HUES6 (cell line): ENCODE measurements around the gene DNAJC16.

Experiments used
- H3K27ac ChIP-seq: 2 replicates; pipeline ENCODE4 v1.7.0; 2013; ENCODE audit warnings: low read depth, mild to moderate bottlenecking, low read length, inconsistent platforms
- H3K27me3 ChIP-seq: 2 replicates; pipeline ENCODE4 v1.6.1; 2013; ENCODE audit warnings: low read length; ENCODE audit not compliant: control insufficient read depth, insufficient read depth
- H3K36me3 ChIP-seq: 2 replicates; pipeline ENCODE4 v1.6.1; 2013; ENCODE audit warnings: low read length; ENCODE audit not compliant: control insufficient read depth, insufficient read depth
- H3K4me1 ChIP-seq: 2 replicates; pipeline ENCODE4 v1.6.1; 2013; ENCODE audit warnings: low read length; ENCODE audit not compliant: control insufficient read depth, insufficient read depth
- H3K4me3 ChIP-seq: 2 replicates; pipeline ENCODE4 v1.5.1; 2013; ENCODE audit warnings: low read depth, low read length
- H3K9ac ChIP-seq: one replicate; pipeline ENCODE4 v1.6.1; 2013; ENCODE audit warnings: mild to moderate bottlenecking, low read length
- H3K9me3 ChIP-seq: 2 replicates; pipeline ENCODE4 v1.6.1; 2013; ENCODE audit warnings: low read depth, low read length; ENCODE audit not compliant: control insufficient read depth, insufficient read depth

The DNAJC16 gene

GRCh38 chr1:15617173-15618076 is 90.8 kb downstream of the DNAJC16 start, which contains the start of gene DDI2:
DDI2 (plus strand) TSS chr1:15617458; CDS start chr1:15617671, 213 bp downstream.
- peaks cover 12% of the 10 kb centered on the region for H3K4me1 ChIP-seq

GRCh38 chr1:15618077-15618654 is 91.5 kb downstream of the DNAJC16 start:
- Histone ChIP-seq H3K27ac (peak overlapping the region; percentile 82), H3K9me3 (no peaks in the 10 kb centered on the region), H3K9ac (peak overlapping the region; percentile 97), H3K27me3 (no peaks in the 10 kb centered on the region), H3K4me1 (peaks cover 12% of the 10 kb centered on the region), H3K4me3 (peak overlapping the region; percentile 92), H3K36me3 (no peaks in the 10 kb centered on the region)

More at GRCh38 chr1:15617173-15618076, 90.8 kb downstream of the DNAJC16 start, which contains the start of gene DDI2:
- Histone ChIP-seq H3K9ac (peak within 1 kb of the TSS; percentile 97), H3K27me3 (no peaks in the 10 kb centered on the region), H3K4me3 (peak within 1 kb of the TSS; percentile 92), H3K27ac (peak within 1 kb of the TSS; percentile 82), H3K36me3 (no peaks in the 10 kb centered on the region), H3K9me3 (no peaks in the 10 kb centered on the region)

GRCh38 chr1:15618655-15619525 is 92.2 kb downstream of the DNAJC16 start:
- Histone ChIP-seq H3K4me1 (peaks cover 12% of the 10 kb centered on the region), H3K36me3 (no peaks in the 10 kb centered on the region), H3K4me3 (peak overlapping the region; percentile 92), H3K9ac (peak overlapping the region; percentile 97), H3K9me3 (no peaks in the 10 kb centered on the region), H3K27ac (peak overlapping the region; percentile 82; the same call in 1 of the 2 replicates), H3K27me3 (no peaks in the 10 kb centered on the region)

GRCh38 chr1:15620155-15620545 is 93.5 kb downstream of the DNAJC16 start:
- Histone ChIP-seq H3K27ac (no peak overlapping the region), H3K36me3 (no peaks in the 10 kb centered on the region), H3K4me3 (peak overlapping the region; percentile 21), H3K27me3 (no peaks in the 10 kb centered on the region), H3K4me1 (peaks cover 15% of the 10 kb centered on the region), H3K9ac (no peak overlapping the region), H3K9me3 (no peaks in the 10 kb centered on the region)

- Histone ChIP-seq H3K9ac (no peak overlapping the region), H3K4me1 (peaks cover 15% of the 10 kb centered on the region), H3K27ac (no peak overlapping the region), H3K27me3 (no peaks in the 10 kb centered on the region), H3K9me3 (no peaks in the 10 kb centered on the region), H3K36me3 (no peaks in the 10 kb centered on the region), H3K4me3 (no peak overlapping the region)
These were observed 94.4 kb downstream of the DNAJC16 start for GRCh38 chr1:15620902-15621682.

GRCh38 chr1:15621975-15622374 is 95.3 kb downstream of the DNAJC16 start:
- Histone ChIP-seq H3K36me3 (peaks cover 8% of the 10 kb centered on the region), H3K9ac (no peak overlapping the region), H3K4me3 (no peak overlapping the region), H3K27me3 (no peaks in the 10 kb centered on the region), H3K9me3 (no peaks in the 10 kb centered on the region), H3K4me1 (peaks cover 9% of the 10 kb centered on the region), H3K27ac (no peak overlapping the region)

- no peaks in the 10 kb centered on the region for H3K9me3 ChIP-seq
- H3K4me1 ChIP-seq, result peaks cover 9% of the 10 kb centered on the region
- H3K27me3 ChIP-seq, result no peaks in the 10 kb centered on the region
- H3K36me3 ChIP-seq, result peaks cover 17% of the 10 kb centered on the region
- H3K27ac ChIP-seq, result no peak overlapping the region
- no peak overlapping the region for H3K4me3 ChIP-seq
- no peak overlapping the region for H3K9ac ChIP-seq
These were observed 96.2 kb downstream of the DNAJC16 start for GRCh38 chr1:15622712-15623373.

GRCh38 chr1:15623435-15623834 is 96.8 kb downstream of the DNAJC16 start:
- Histone ChIP-seq H3K9me3 (no peaks in the 10 kb centered on the region), H3K36me3 (peaks cover 22% of the 10 kb centered on the region), H3K4me1 (peaks cover 9% of the 10 kb centered on the region), H3K4me3 (no peak overlapping the region), H3K27ac (no peak overlapping the region), H3K27me3 (no peaks in the 10 kb centered on the region), H3K9ac (no peak overlapping the region)

- Histone ChIP-seq H3K9ac (no peak overlapping the region), H3K36me3 (peaks cover 28% of the 10 kb centered on the region), H3K4me3 (no peak overlapping the region), H3K27me3 (no peaks in the 10 kb centered on the region), H3K27ac (no peak overlapping the region), H3K4me1 (peaks cover 9% of the 10 kb centered on the region), H3K9me3 (no peaks in the 10 kb centered on the region)
These were observed 97.6 kb downstream of the DNAJC16 start for GRCh38 chr1:15624133-15624714.
